B cell (primary cell): ENCODE measurements around the gene PPP1R27. TPM values are rescaled to one million over a fixed set of nuclear protein-coding genes. Genes with fewer than 3 reads are reported as not detected.

Source experiments
- ATAC-seq: fragments of 200-7000 bp; cut with Tn5 transposase; one replicate; pipeline ENCODE4 v1.10.0; 2021; ENCODE audit warnings: low read depth, mild to moderate bottlenecking, moderate number of reproducible peaks, moderate library complexity
- CTCF ChIA-PET: fragments of 350-600 bp; sonication (Branson Sonifier 250); formaldehyde crosslinking; loops from one replicate; lab custom pipeline; 2021; ENCODE audit warnings: antibody characterized with exemption, inconsistent platforms; lab: Charles Lee
- POLR2A ChIA-PET: fragments of 350-600 bp; sonication (Branson Sonifier 250); formaldehyde crosslinking; loops from one replicate; lab custom pipeline; 2021; ENCODE audit warnings: antibody characterized with exemption; lab: Charles Lee
- DNase-seq: peaks from one replicate; pipeline ENCODE4 v3.0.0; 2013
- H2AFZ ChIP-seq: 2 replicates; pipeline ENCODE4 v1.6.1; 2012; ENCODE audit warnings: mild to moderate bottlenecking, low read depth, low read length; ENCODE audit not compliant: insufficient read depth, poor library complexity, severe bottlenecking
- H3K27ac ChIP-seq, 2 donors: 1 replicate in 1 of 2; 2 replicates in 1 of 2; pipeline ENCODE4 v1.5.1; 2012 to 2013; ENCODE audit warnings: low read length in 2 of 2, mild to moderate bottlenecking in 2 of 2, moderate library complexity in 1 of 2
- H3K27me3 ChIP-seq, 4 experiments: fragments of 200-600 bp in 1 of 4; sonication (generic) in 1 of 4; replicated peaks in 1 of 4; 1 replicate in 2 of 4; 2 replicates in 2 of 4; pipeline versions ENCODE4 v1.6.1 to v1.7.0; 2013 to 2016; ENCODE audit warnings: low read length in 3 of 4, mild to moderate bottlenecking in 2 of 4, mixed read lengths in 1 of 4, moderate library complexity in 1 of 4; ENCODE audit not compliant: insufficient read depth in 4 of 4, control insufficient read depth in 3 of 4; ENCODE audit errors: control extremely low read depth in 1 of 4
- H3K36me3 ChIP-seq, 2 experiments: replicated peaks in 1 of 2; 1 replicate in 1 of 2; 2 replicates in 1 of 2; pipeline versions ENCODE4 v1.6.1 to v1.7.1; 2013; ENCODE audit warnings: low read length in 1 of 2; ENCODE audit not compliant: insufficient read depth in 2 of 2, control insufficient read depth in 1 of 2; ENCODE audit errors: control extremely low read depth in 1 of 2, extremely low read depth in 1 of 2
- H3K4me1 ChIP-seq, 2 donors: fragments of 200-600 bp in 1 of 2; sonication (generic) in 1 of 2; 1 replicate in 1 of 2; 2 replicates in 1 of 2; pipeline versions ENCODE4 v1.5.1 to v1.6.1; 2013 to 2017; ENCODE audit warnings: low read length in 2 of 2; ENCODE audit not compliant: control insufficient read depth in 2 of 2, insufficient read depth in 2 of 2
- H3K4me2 ChIP-seq: replicated peaks from 2 replicates; pipeline ENCODE3; 2012; ENCODE audit warnings: mild to moderate bottlenecking, low read depth, low read length; ENCODE audit not compliant: poor library complexity, severe bottlenecking
- H3K4me3 ChIP-seq, 5 experiments: fragments of 200-600 bp in 1 of 5; sonication (generic) in 1 of 5; 1 replicate in 3 of 5; 2 replicates in 2 of 5; pipeline versions ENCODE4 v1.5.1 to v1.7.0; 2011 to 2016; ENCODE audit warnings: low read length in 4 of 5, mild to moderate bottlenecking in 4 of 5, low read depth in 2 of 5, control low read depth in 1 of 5, moderate library complexity in 1 of 5; ENCODE audit not compliant: insufficient read depth in 1 of 5; ENCODE audit errors: control extremely low read depth in 1 of 5, extremely low read depth in 1 of 5
- H3K79me2 ChIP-seq: fragments of 200-600 bp; sonication (generic); one replicate; pipeline ENCODE4 v1.6.0; 2016; ENCODE audit warnings: low read length; ENCODE audit not compliant: control insufficient read depth, insufficient read depth
- H3K9ac ChIP-seq: fragments of 200-600 bp; sonication (generic); 2 replicates; pipeline ENCODE4 v1.6.1; 2017; ENCODE audit warnings: mild to moderate bottlenecking, low read length, moderate library complexity
- H3K9me3 ChIP-seq, 3 donors: one replicate each; pipeline versions ENCODE4 v1.6.1 to v1.7.1; 2013; ENCODE audit warnings: low read length in 2 of 3; ENCODE audit not compliant: control insufficient read depth in 2 of 3, insufficient read depth in 1 of 3; ENCODE audit errors: control extremely low read depth in 1 of 3
- H4K20me1 ChIP-seq: 2 replicates; pipeline ENCODE4 v1.6.0; 2012; ENCODE audit warnings: mild to moderate bottlenecking, low read length; ENCODE audit not compliant: insufficient read depth, control insufficient read depth, poor library complexity, severe bottlenecking
- H3K27ac Mint-ChIP-seq: one replicate; pipeline ENCODE4 v1.8.0; 2021; ENCODE audit warnings: mixed read lengths
- H3K27me3 Mint-ChIP-seq: one replicate; pipeline ENCODE4 v1.8.0; 2021; ENCODE audit warnings: mixed read lengths
- H3K4me1 Mint-ChIP-seq: one replicate; pipeline ENCODE4 v1.8.0; 2021; ENCODE audit warnings: mixed read lengths
- H3K4me3 Mint-ChIP-seq: one replicate; pipeline ENCODE4 v1.8.0; 2021; ENCODE audit warnings: mixed read lengths
- H3K9me3 Mint-ChIP-seq: one replicate; pipeline ENCODE4 v1.8.0; 2022; ENCODE audit warnings: mixed read lengths; ENCODE audit not compliant: insufficient read depth
- CTCF ChIP-seq: fragments of 200-600 bp; IDR thresholded peaks from one replicate; pipeline ENCODE4 v1.8.0; 2022; ENCODE audit warnings: antibody characterized with exemption, mild to moderate bottlenecking
- EZH2 ChIP-seq: IDR thresholded peaks from 2 replicates; pipeline ENCODE4 v1.6.1; 2012; ENCODE audit warnings: borderline replicate concordance, low read depth, mild to moderate bottlenecking, moderate library complexity, low read length; ENCODE audit not compliant: insufficient read depth, poor library complexity, severe bottlenecking
- WGBS: methylation state at CpG from one replicate; pipeline ENCODE4 v1.1.5; 2013; ENCODE audit warnings: missing lambda C conversion rate; ENCODE audit not compliant: insufficient coverage; 5-methylcytosine and 5-hydroxymethylcytosine counted together
- intact Hi-C: fragments of 100-400 bp; cut with micrococcal nuclease; formaldehyde crosslinking; loops from one replicate; pipeline ENCODE4 v1.10.0; 2022
- polyA plus RNA-seq: library from polyadenylated mRNA; depleted of rRNA; stranded (reverse); fragments of >200 nt; gene quantifications from 2 replicates; pipeline ENCODE4 v1.2.3, GENCODE V29; 2012
- total RNA-seq, 2 donors: library from RNA; stranded (reverse); fragments of 120-200 nt in 1 of 2; gene quantifications; 1 replicate in 1 of 2; 2 replicates in 1 of 2; pipeline versions ENCODE4 v1.2.3 to v1.2.4, GENCODE V29; 2013 to 2022

The PPP1R27 gene
- total and polyA plus RNA-seq, 2 donors (not counting 1 experiment from before 2014, with no cell fraction given), result not detected

DNA sequence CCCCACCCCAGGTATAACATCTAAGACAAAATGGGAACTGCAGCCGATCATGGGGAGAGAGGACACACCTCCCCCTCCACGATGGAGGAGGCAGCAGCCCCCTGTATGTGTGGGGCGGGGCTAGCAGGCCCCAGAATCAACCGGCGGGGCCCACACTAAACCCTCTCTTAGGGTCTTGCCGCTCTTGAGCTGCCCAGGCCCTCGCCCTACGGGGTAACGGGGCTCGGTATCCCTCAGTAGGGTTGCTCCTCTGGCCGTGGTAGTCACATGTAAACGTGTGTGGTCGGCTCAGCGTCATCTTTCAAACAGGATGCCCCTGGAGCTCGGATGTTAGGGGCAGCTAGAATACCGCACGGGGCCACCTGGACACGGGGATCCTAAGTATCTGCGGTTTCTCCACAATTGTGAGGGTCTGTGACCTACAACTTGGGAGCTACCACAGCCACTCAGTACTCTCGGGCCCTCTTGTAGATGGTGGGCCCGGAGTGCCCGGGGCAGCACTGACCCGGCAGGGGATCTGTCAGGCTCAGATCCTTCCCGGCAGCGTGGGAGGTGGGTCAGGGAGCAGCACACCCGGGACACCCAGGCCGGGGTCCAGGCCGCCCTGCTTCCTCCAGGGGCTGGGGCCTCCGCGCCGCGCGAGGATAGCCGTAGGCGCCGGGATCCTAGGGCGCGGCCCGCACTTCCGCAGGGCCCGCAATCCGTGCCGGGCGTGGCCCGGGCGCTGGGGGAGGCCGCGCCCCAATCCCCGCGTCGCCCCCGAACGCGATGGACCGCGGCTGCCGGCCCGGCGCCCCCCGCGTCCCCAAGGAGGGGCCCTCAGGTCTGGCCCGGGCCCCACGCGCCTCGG, 35.5 kb upstream of the PPP1R27 start:
- 3% methylated on average over 65 of the region's 65 CpGs for WGBS
- ChIA-PET CTCF (interaction anchor here (0.6 to 2.0 kb wide), 8 partner anchors 9 to 578 kb away, joined by 3 to 7 read pairs (median 4); partner anchors contain the start of genes MCRIP1 and P4HB), POLR2A (interaction anchor here (0.5 to 2.5 kb wide), 6 partner anchors 9 to 335 kb away, joined by 3 to 15 read pairs (median 3); partner anchors contain the start of genes MCRIP1 and P4HB)
- Histone ChIP-seq H2AFZ (no peak overlapping the region), H4K20me1 (peaks cover 53% of the 10 kb centered on the region), H3K27ac (peak overlapping the region; percentile 90 to 91), H3K9me3 (no peaks in the 10 kb centered on the region), H3K79me2 (peaks cover 56% of the 10 kb centered on the region), H3K4me3 (peak overlapping the region; percentile 58 to 90 (median 84)), H3K4me1 (peaks cover 22 to 39% of the 10 kb centered on the region in 2 donors), H3K9ac (peak overlapping the region; percentile 93), H3K27me3 (no peaks in the 10 kb centered on the region), H3K4me2 (peak overlapping the region; percentile 98), H3K36me3 (peaks cover 1 to 27% of the 10 kb centered on the region in 2 experiments)
- H3K27ac Mint-ChIP-seq, result peak overlapping the region; percentile 88
- H3K4me1 Mint-ChIP-seq, result peaks cover 33% of the 10 kb centered on the region
- DNase-seq (peak; percentile 70), ATAC-seq (peak; percentile 25)
- intact Hi-C loops, result loop anchor here (1.0 to 2.0 kb wide), 3 partner anchors 21 to 56 kb away; partner anchors contain the start of genes ALYREF, ANAPC11, MAFG and SIRT7
- TF ChIP-seq CTCF (no peak), EZH2 (no peak)
- H3K4me3 Mint-ChIP-seq, result peak overlapping the region; percentile 86
- H3K27me3 Mint-ChIP-seq, result no peaks in the 10 kb centered on the region
- H3K9me3 Mint-ChIP-seq, result no peaks in the 10 kb centered on the region
